Thoracic aorta endothelial cell (primary cell): ENCODE results near the gene LAT. TPM values are rescaled to one million over a fixed set of nuclear protein-coding genes. Genes with fewer than 3 reads are reported as not detected.

Experiments
- total RNA-seq: library from RNA; depleted of rRNA; stranded (reverse); fragments of >200 nt; gene quantifications from 2 replicates; pipeline ENCODE4 v1.2.3, GENCODE V29; 2012

Gene LAT
- 0.66 and 0.79 TPM in 2 replicates for total RNA-seq

GRCh38 chr16:28984619-28985135 lies at the start of gene LAT:
TSS of gene LAT (plus strand) at chr16:28985052. CDS start at chr16:28985418, 366 bp downstream.

GRCh38 chr16:28950648-28951409 lies 34.0 kb upstream of the LAT start, which contains the start of gene NFATC2IP:
TSS of gene NFATC2IP (plus strand) at chr16:28950937. CDS start at chr16:28951012, 75 bp downstream.

GRCh38 chr16:28974437-28975157 lies 10.3 kb upstream of the LAT start, which contains the start of gene SPNS1:
TSS of gene SPNS1 (plus strand) at chr16:28974778. CDS start at chr16:28975152, 374 bp downstream.

Other genes with a start within 250 kb of the LAT start
- gene NPIPB9, start 233.3 kb upstream of the LAT start, total RNA-seq: 6.7 and 15.3 TPM in 2 replicates
- gene ATXN2L, start 162.1 kb upstream of the LAT start, total RNA-seq: 89.5 and 99.0 TPM in 2 replicates
- 115 and 136 TPM in 2 replicates for gene TUFM, start 138.7 kb upstream of the LAT start, total RNA-seq
- 12.2 and 17.0 TPM in 2 replicates for gene SH2B1, start 121.2 kb upstream of the LAT start, total RNA-seq
- gene ATP2A1, start 106.6 kb upstream of the LAT start, total RNA-seq: 0.27 and 0.36 TPM in 2 replicates
- 29.9 and 30.9 TPM in 2 replicates for gene RABEP2, start 59.8 kb upstream of the LAT start, total RNA-seq
- 0.13 TPM in 1 of 2 replicates, not detected in the other for gene CD19, start 53.1 kb upstream of the LAT start, total RNA-seq
- gene NFATC2IP, start 34.1 kb upstream of the LAT start, total RNA-seq: 42.8 and 47.7 TPM in 2 replicates
- gene SPNS1, start 10.3 kb upstream of the LAT start, total RNA-seq: 29.9 and 35.1 TPM in 2 replicates